Measurements from ENCODE around the gene BRAF. TPM values are rescaled to one million over a fixed set of nuclear protein-coding genes. Genes with fewer than 3 reads are reported as not detected.

BRAF gene
- total and polyA plus RNA-seq, 3 experiments from 2014 or later, result 11.3 to 32.0 (median 28.4) TPM

GRCh38 chr7:140669352-140669751 is 255.4 kb downstream of the BRAF start:
- Histone ChIP-seq H3K4me1 (ENCODE audit: insufficient read depth, low read length) (peaks cover 14% of the 10 kb centered on the region), H3K4me3 (ENCODE audit: low read length) (no peak overlapping the region), H3K36me3 (ENCODE audit: insufficient read depth, low read length) (no peaks in the 10 kb centered on the region), H3K27me3 (ENCODE audit: insufficient read depth, low read length, poor library complexity, severe bottlenecking) (no peaks in the 10 kb centered on the region), H3K9me3 (ENCODE audit: low read length) (no peaks in the 10 kb centered on the region), H3K27ac (ENCODE audit: low read depth, low read length) (no peak overlapping the region)
- Mint-ChIP-seq H3K4me3 (peak overlapping the region in 1 of 7 donors; percentile 1), H3K9me3 (no peaks in the 10 kb centered on the region), H3K36me3 (peaks cover 0 to under 1% (median 0%) of the 10 kb centered on the region in 3 donors), H3K4me1 (peaks cover 14 to 16% (median 16%) of the 10 kb centered on the region in 3 donors), H3K27ac (no peak overlapping the region), H3K27me3 (peaks cover 0 to 3% of the 10 kb centered on the region in 2 donors)
- DNase-seq, result no peak
- POLR2A ChIA-PET, result no interaction called here
- CTCF ChIA-PET, result interaction anchor here (0.6 to 2.2 kb wide), 3 partner anchors 16 to 33 kb away, joined by 3 to 7 read pairs (median 5); partner anchors contain the start of gene NDUFB2

Other genes with a start within 250 kb of the BRAF start
- 100 to 1,000 TPM; 209 to 231 TPM for gene NDUFB2, start 228.2 kb downstream of the BRAF start, total RNA-seq
- gene NDUFB2, start 228.2 kb downstream of the BRAF start, polyA plus RNA-seq, result 464 TPM
- 100 to 1,000 TPM; 113 to 114 TPM for gene MRPS33, start 90.0 kb upstream of the BRAF start, total RNA-seq
- 82.0 TPM for gene MRPS33, start 90.0 kb upstream of the BRAF start, polyA plus RNA-seq
- 1 to 10 TPM in 1 of 2 experiments, under 1 TPM in 1; 0.97 to 1.1 TPM for gene TMEM178B, start 149.1 kb upstream of the BRAF start, total RNA-seq
- gene TMEM178B, start 149.1 kb upstream of the BRAF start, polyA plus RNA-seq, result 0.02 TPM